B cell (primary cell): ENCODE results near the gene SLC52A3. TPM values are rescaled to one million over a fixed set of nuclear protein-coding genes. Genes with fewer than 3 reads are reported as not detected.

ENCODE experiments used
- ATAC-seq: fragments of 200-7000 bp; cut with Tn5 transposase; one replicate; pipeline ENCODE4 v1.10.0; 2021; ENCODE audit warnings: low read depth, mild to moderate bottlenecking, moderate number of reproducible peaks, moderate library complexity
- CTCF ChIA-PET: fragments of 350-600 bp; sonication (Branson Sonifier 250); formaldehyde crosslinking; loops from one replicate; lab custom pipeline; 2021; ENCODE audit warnings: antibody characterized with exemption, inconsistent platforms; lab: Charles Lee
- POLR2A ChIA-PET: fragments of 350-600 bp; sonication (Branson Sonifier 250); formaldehyde crosslinking; loops from one replicate; lab custom pipeline; 2021; ENCODE audit warnings: antibody characterized with exemption; lab: Charles Lee
- DNase-seq: peaks from one replicate; pipeline ENCODE4 v3.0.0; 2013
- H2AFZ ChIP-seq: 2 replicates; pipeline ENCODE4 v1.6.1; 2012; ENCODE audit warnings: mild to moderate bottlenecking, low read depth, low read length; ENCODE audit not compliant: insufficient read depth, poor library complexity, severe bottlenecking
- H3K27ac ChIP-seq, 2 donors: 1 replicate in 1 of 2; 2 replicates in 1 of 2; pipeline ENCODE4 v1.5.1; 2012 to 2013; ENCODE audit warnings: low read length in 2 of 2, mild to moderate bottlenecking in 2 of 2, moderate library complexity in 1 of 2
- H3K27me3 ChIP-seq, 4 experiments: fragments of 200-600 bp in 1 of 4; sonication (generic) in 1 of 4; replicated peaks in 1 of 4; 1 replicate in 2 of 4; 2 replicates in 2 of 4; pipeline versions ENCODE4 v1.6.1 to v1.7.0; 2013 to 2016; ENCODE audit warnings: low read length in 3 of 4, mild to moderate bottlenecking in 2 of 4, mixed read lengths in 1 of 4, moderate library complexity in 1 of 4; ENCODE audit not compliant: insufficient read depth in 4 of 4, control insufficient read depth in 3 of 4; ENCODE audit errors: control extremely low read depth in 1 of 4
- H3K36me3 ChIP-seq, 2 experiments: replicated peaks in 1 of 2; 1 replicate in 1 of 2; 2 replicates in 1 of 2; pipeline versions ENCODE4 v1.6.1 to v1.7.1; 2013; ENCODE audit warnings: low read length in 1 of 2; ENCODE audit not compliant: insufficient read depth in 2 of 2, control insufficient read depth in 1 of 2; ENCODE audit errors: control extremely low read depth in 1 of 2, extremely low read depth in 1 of 2
- H3K4me1 ChIP-seq, 2 donors: fragments of 200-600 bp in 1 of 2; sonication (generic) in 1 of 2; 1 replicate in 1 of 2; 2 replicates in 1 of 2; pipeline versions ENCODE4 v1.5.1 to v1.6.1; 2013 to 2017; ENCODE audit warnings: low read length in 2 of 2; ENCODE audit not compliant: control insufficient read depth in 2 of 2, insufficient read depth in 2 of 2
- H3K4me2 ChIP-seq: replicated peaks from 2 replicates; pipeline ENCODE3; 2012; ENCODE audit warnings: mild to moderate bottlenecking, low read depth, low read length; ENCODE audit not compliant: poor library complexity, severe bottlenecking
- H3K4me3 ChIP-seq, 5 experiments: fragments of 200-600 bp in 1 of 5; sonication (generic) in 1 of 5; 1 replicate in 3 of 5; 2 replicates in 2 of 5; pipeline versions ENCODE4 v1.5.1 to v1.7.0; 2011 to 2016; ENCODE audit warnings: low read length in 4 of 5, mild to moderate bottlenecking in 4 of 5, low read depth in 2 of 5, control low read depth in 1 of 5, moderate library complexity in 1 of 5; ENCODE audit not compliant: insufficient read depth in 1 of 5; ENCODE audit errors: control extremely low read depth in 1 of 5, extremely low read depth in 1 of 5
- H3K79me2 ChIP-seq: fragments of 200-600 bp; sonication (generic); one replicate; pipeline ENCODE4 v1.6.0; 2016; ENCODE audit warnings: low read length; ENCODE audit not compliant: control insufficient read depth, insufficient read depth
- H3K9ac ChIP-seq: fragments of 200-600 bp; sonication (generic); 2 replicates; pipeline ENCODE4 v1.6.1; 2017; ENCODE audit warnings: mild to moderate bottlenecking, low read length, moderate library complexity
- H3K9me3 ChIP-seq, 3 donors: one replicate each; pipeline versions ENCODE4 v1.6.1 to v1.7.1; 2013; ENCODE audit warnings: low read length in 2 of 3; ENCODE audit not compliant: control insufficient read depth in 2 of 3, insufficient read depth in 1 of 3; ENCODE audit errors: control extremely low read depth in 1 of 3
- H4K20me1 ChIP-seq: 2 replicates; pipeline ENCODE4 v1.6.0; 2012; ENCODE audit warnings: mild to moderate bottlenecking, low read length; ENCODE audit not compliant: insufficient read depth, control insufficient read depth, poor library complexity, severe bottlenecking
- H3K27ac Mint-ChIP-seq: one replicate; pipeline ENCODE4 v1.8.0; 2021; ENCODE audit warnings: mixed read lengths
- H3K27me3 Mint-ChIP-seq: one replicate; pipeline ENCODE4 v1.8.0; 2021; ENCODE audit warnings: mixed read lengths
- H3K4me1 Mint-ChIP-seq: one replicate; pipeline ENCODE4 v1.8.0; 2021; ENCODE audit warnings: mixed read lengths
- H3K4me3 Mint-ChIP-seq: one replicate; pipeline ENCODE4 v1.8.0; 2021; ENCODE audit warnings: mixed read lengths
- H3K9me3 Mint-ChIP-seq: one replicate; pipeline ENCODE4 v1.8.0; 2022; ENCODE audit warnings: mixed read lengths; ENCODE audit not compliant: insufficient read depth
- EZH2 ChIP-seq: IDR thresholded peaks from 2 replicates; pipeline ENCODE4 v1.6.1; 2012; ENCODE audit warnings: borderline replicate concordance, low read depth, mild to moderate bottlenecking, moderate library complexity, low read length; ENCODE audit not compliant: insufficient read depth, poor library complexity, severe bottlenecking
- WGBS: methylation state at CpG from one replicate; pipeline ENCODE4 v1.1.5; 2013; ENCODE audit warnings: missing lambda C conversion rate; ENCODE audit not compliant: insufficient coverage; 5-methylcytosine and 5-hydroxymethylcytosine counted together
- intact Hi-C: fragments of 100-400 bp; cut with micrococcal nuclease; formaldehyde crosslinking; loops from one replicate; pipeline ENCODE4 v1.10.0; 2022
- polyA plus RNA-seq: library from polyadenylated mRNA; depleted of rRNA; stranded (reverse); fragments of >200 nt; gene quantifications from 2 replicates; pipeline ENCODE4 v1.2.3, GENCODE V29; 2012
- total RNA-seq, 2 donors: library from RNA; stranded (reverse); fragments of 120-200 nt in 1 of 2; gene quantifications; 1 replicate in 1 of 2; 2 replicates in 1 of 2; pipeline versions ENCODE4 v1.2.3 to v1.2.4, GENCODE V29; 2013 to 2022
- TF ChIP-seq, protein P1 (sequence below): fragments of 200-600 bp; IDR thresholded peaks from one replicate; pipeline ENCODE4 v1.8.0; 2022; ENCODE audit warnings: antibody characterized with exemption, mild to moderate bottlenecking

Gene SLC52A3
- total and polyA plus RNA-seq, 2 donors (not counting 1 experiment from before 2014, with no cell fraction given), result not detected

DNA sequence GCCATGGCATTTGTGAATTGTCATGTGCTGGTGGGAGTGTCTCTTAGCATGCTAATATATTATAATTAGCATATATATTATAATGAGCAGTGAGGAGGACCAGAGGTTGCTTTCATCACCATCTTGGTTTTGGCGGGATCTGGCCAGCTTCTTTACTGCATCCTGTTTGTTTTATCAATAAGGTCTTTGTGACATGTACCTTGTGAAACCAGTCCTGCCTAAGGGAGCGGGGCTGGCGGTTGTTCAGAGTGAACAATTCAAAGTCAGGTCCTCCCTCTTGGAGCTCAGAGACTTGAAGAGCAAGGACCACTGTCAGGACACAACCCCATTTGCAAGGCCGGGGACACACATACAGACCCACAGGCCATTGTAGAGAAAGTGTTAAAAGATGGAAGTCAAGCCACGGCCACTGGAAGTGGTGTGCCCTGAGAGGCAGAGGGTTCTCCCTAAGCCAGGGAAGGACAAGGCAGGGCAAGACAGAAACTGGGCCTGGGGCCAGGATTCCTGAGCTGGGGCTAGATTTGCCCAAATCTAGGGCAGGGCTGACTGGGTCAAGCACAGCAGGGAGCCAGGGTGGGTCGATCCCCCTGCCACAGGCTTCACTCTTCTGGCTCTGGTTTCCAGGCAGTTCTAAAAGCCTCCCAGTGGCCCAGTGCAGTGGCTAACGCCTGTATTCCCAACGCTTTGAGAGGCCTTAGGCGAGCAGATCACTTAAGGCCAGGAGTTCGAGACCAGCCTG, 14.2 kb downstream of the SLC52A3 start:
- peaks cover 24% of the 10 kb centered on the region for H3K27me3 Mint-ChIP-seq
- H3K79me2 ChIP-seq, result no peaks in the 10 kb centered on the region
- H3K27me3 ChIP-seq, result no peaks in the 10 kb centered on the region
- H3K27ac Mint-ChIP-seq, result no peak overlapping the region
- intact Hi-C loops, result no loop called here
- no peak overlapping the region for H3K9ac ChIP-seq
- H3K4me3 Mint-ChIP-seq, result no peak overlapping the region
- no peak overlapping the region for H3K4me2 ChIP-seq
- no peak overlapping the region for H3K27ac ChIP-seq
- ChIA-PET POLR2A (no interaction called here), CTCF (no interaction called here)
- no peaks in the 10 kb centered on the region for H3K4me1 Mint-ChIP-seq
- no peaks in the 10 kb centered on the region for H3K9me3 ChIP-seq
- no peaks in the 10 kb centered on the region for H3K4me1 ChIP-seq
- no peak overlapping the region for H3K4me3 ChIP-seq
- no peaks in the 10 kb centered on the region for H3K9me3 Mint-ChIP-seq
- H2AFZ ChIP-seq, result no peak overlapping the region
- TF ChIP-seq, protein P1, sequence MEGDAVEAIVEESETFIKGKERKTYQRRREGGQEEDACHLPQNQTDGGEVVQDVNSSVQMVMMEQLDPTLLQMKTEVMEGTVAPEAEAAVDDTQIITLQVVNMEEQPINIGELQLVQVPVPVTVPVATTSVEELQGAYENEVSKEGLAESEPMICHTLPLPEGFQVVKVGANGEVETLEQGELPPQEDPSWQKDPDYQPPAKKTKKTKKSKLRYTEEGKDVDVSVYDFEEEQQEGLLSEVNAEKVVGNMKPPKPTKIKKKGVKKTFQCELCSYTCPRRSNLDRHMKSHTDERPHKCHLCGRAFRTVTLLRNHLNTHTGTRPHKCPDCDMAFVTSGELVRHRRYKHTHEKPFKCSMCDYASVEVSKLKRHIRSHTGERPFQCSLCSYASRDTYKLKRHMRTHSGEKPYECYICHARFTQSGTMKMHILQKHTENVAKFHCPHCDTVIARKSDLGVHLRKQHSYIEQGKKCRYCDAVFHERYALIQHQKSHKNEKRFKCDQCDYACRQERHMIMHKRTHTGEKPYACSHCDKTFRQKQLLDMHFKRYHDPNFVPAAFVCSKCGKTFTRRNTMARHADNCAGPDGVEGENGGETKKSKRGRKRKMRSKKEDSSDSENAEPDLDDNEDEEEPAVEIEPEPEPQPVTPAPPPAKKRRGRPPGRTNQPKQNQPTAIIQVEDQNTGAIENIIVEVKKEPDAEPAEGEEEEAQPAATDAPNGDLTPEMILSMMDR, result no peak
- TF ChIP-seq EZH2, result no peak
- ATAC-seq, result no peak
- no peaks in the 10 kb centered on the region for H4K20me1 ChIP-seq
- no peak for DNase-seq
- H3K36me3 ChIP-seq, result no peaks in the 10 kb centered on the region
- 93% methylated on average over 7 of the region's 10 CpGs for WGBS

DNA sequence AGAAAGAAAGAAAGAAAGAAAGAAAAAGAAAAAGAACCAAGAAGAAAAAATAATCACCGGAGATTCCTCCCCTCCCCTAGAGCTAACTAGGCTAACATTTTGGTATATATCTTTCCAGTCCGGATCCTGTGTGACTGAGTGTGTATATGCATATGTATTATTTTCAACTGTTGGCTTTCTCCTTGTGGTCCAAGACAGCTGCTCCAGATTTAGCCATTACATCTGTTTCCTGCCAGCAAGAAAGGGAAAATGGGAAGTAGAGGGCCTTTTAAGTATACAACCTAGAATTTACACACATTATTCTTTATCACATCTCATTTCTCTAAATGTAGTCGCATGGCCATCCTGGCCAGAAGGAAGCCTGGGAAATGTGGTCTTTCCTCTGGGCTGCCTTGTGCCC, 15.2 kb downstream of the SLC52A3 start:
- H3K27ac Mint-ChIP-seq, result no peak overlapping the region
- H3K4me2 ChIP-seq, result no peak overlapping the region
- intact Hi-C loops, result no loop called here
- no peaks in the 10 kb centered on the region for H3K79me2 ChIP-seq
- no peak overlapping the region for H3K27ac ChIP-seq
- TF ChIP-seq, protein P1, result no peak
- TF ChIP-seq EZH2, result no peak
- H3K9me3 ChIP-seq, result no peaks in the 10 kb centered on the region
- peaks cover 22% of the 10 kb centered on the region for H3K27me3 Mint-ChIP-seq
- H3K4me1 ChIP-seq, result no peaks in the 10 kb centered on the region
- POLR2A ChIA-PET, result no interaction called here
- no peaks in the 10 kb centered on the region for H3K36me3 ChIP-seq
- no peaks in the 10 kb centered on the region for H4K20me1 ChIP-seq
- no CpG with 5 or more reads among the region's 3 CpGs for WGBS
- no peak overlapping the region for H2AFZ ChIP-seq
- H3K4me3 Mint-ChIP-seq, result no peak overlapping the region
- no peaks in the 10 kb centered on the region for H3K4me1 Mint-ChIP-seq
- H3K9me3 Mint-ChIP-seq, result no peaks in the 10 kb centered on the region
- no peak for DNase-seq
- H3K9ac ChIP-seq, result no peak overlapping the region
- no peak for ATAC-seq
- no peaks in the 10 kb centered on the region for H3K27me3 ChIP-seq
- H3K4me3 ChIP-seq, result no peak overlapping the region
- CTCF ChIA-PET, result no interaction called here
